HepG2 (cell line): Measurements from ENCODE around the gene PEX14. TPM values are rescaled to one million over a fixed set of nuclear protein-coding genes. Genes with fewer than 3 reads are reported as not detected.

Experiments
- ARNT2 ChIP-seq: sonication (generic); formaldehyde crosslinking; IDR thresholded peaks from 2 replicates; pipeline ENCODE4 v1.8.0; 2022; ENCODE audit warnings: mild to moderate bottlenecking, low read depth, missing genetic modification reagents, moderate library complexity
- CENPX ChIP-seq: sonication (generic); formaldehyde crosslinking; IDR thresholded peaks from 2 replicates; pipeline ENCODE4 v1.9.0; 2021; ENCODE audit warnings: mild to moderate bottlenecking, missing genetic modification reagents, moderate library complexity
- CREM ChIP-seq, 2 experiments: sonication (generic) in 1 of 2; formaldehyde crosslinking in 1 of 2; IDR thresholded peaks; 2 replicates each; pipeline versions ENCODE4 v1.4.0 to v1.6.1; 2016 to 2020; ENCODE audit warnings: antibody characterized with exemption in 1 of 2, mild to moderate bottlenecking in 1 of 2, missing genetic modification reagents in 1 of 2
- ETV5 ChIP-seq: IDR thresholded peaks from 2 replicates; pipeline ENCODE4 v1.6.1; 2018; ENCODE audit warnings: missing biosample characterization, missing genetic modification reagents, inconsistent platforms, borderline replicate concordance
- FOXO1 ChIP-seq: sonication (generic); formaldehyde crosslinking; IDR thresholded peaks from 2 replicates; pipeline ENCODE4 v1.4.0; 2020; ENCODE audit warnings: missing genetic modification reagents
- ISX ChIP-seq: sonication (generic); formaldehyde crosslinking; conservative IDR thresholded peaks from 2 replicates; pipeline ENCODE4 v1.5.0; 2020; ENCODE audit warnings: missing genetic modification reagents
- KAT7 ChIP-seq: IDR thresholded peaks from 2 replicates; pipeline ENCODE4 v1.6.1; 2018; ENCODE audit warnings: borderline replicate concordance, missing compliant biosample characterization
- KDM1A ChIP-seq: IDR thresholded peaks from 2 replicates; pipeline ENCODE4 v1.6.1; 2016; ENCODE audit warnings: missing compliant biosample characterization
- MEF2D ChIP-seq: sonication (generic); formaldehyde crosslinking; IDR thresholded peaks from 2 replicates; pipeline ENCODE4 v1.5.1; 2020; ENCODE audit warnings: mild to moderate bottlenecking, missing genetic modification reagents
- NBN ChIP-seq: fragments of 450-650 bp; conservative IDR thresholded peaks from 2 replicates; pipeline ENCODE4 v1.6.1; 2017
- NCOA1 ChIP-seq: sonication (generic); formaldehyde crosslinking; IDR thresholded peaks from 2 replicates; pipeline ENCODE4 v1.9.0; 2021; ENCODE audit warnings: missing genetic modification reagents
- NPAS2 ChIP-seq: sonication (generic); formaldehyde crosslinking; IDR thresholded peaks from 2 replicates; pipeline ENCODE4 v1.8.0; 2022; ENCODE audit warnings: mild to moderate bottlenecking, missing genetic modification reagents, borderline replicate concordance
- ONECUT2 ChIP-seq: sonication (generic); formaldehyde crosslinking; IDR thresholded peaks from 2 replicates; pipeline ENCODE4 v1.4.0; 2020; ENCODE audit warnings: missing genetic modification reagents
- POLR2A ChIP-seq, 2 experiments: IDR thresholded peaks; 2 replicates each; pipeline ENCODE4 v1.6.1; 2011; ENCODE audit warnings: low read depth in 2 of 2, low read length in 2 of 2, mild to moderate bottlenecking in 1 of 2, moderate library complexity in 1 of 2; ENCODE audit not compliant: insufficient read depth in 1 of 2
- PPARG ChIP-seq: conservative IDR thresholded peaks from 2 replicates; pipeline ENCODE4 v1.6.1; 2016; ENCODE audit warnings: missing biosample characterization, missing genetic modification reagents
- RBFOX2 ChIP-seq: fragments of 200-400 bp; formaldehyde crosslinking; IDR thresholded peaks from 2 replicates; pipeline ENCODE4 v1.6.1; 2017; ENCODE audit warnings: low read depth, mild to moderate bottlenecking, low read length
- RCOR2 ChIP-seq: IDR thresholded peaks from 2 replicates; pipeline ENCODE4 v1.6.1; 2016; ENCODE audit warnings: missing biosample characterization, missing genetic modification reagents
- TCF12 ChIP-seq, 2 experiments: fragments of 450-650 bp in 1 of 2; sonication (generic) in 1 of 2; formaldehyde crosslinking in 1 of 2; IDR thresholded peaks; 2 replicates each; pipeline versions ENCODE4 v1.6.1 to v1.8.0; 2017 to 2022; ENCODE audit warnings: antibody characterized with exemption in 1 of 2, mild to moderate bottlenecking in 1 of 2, missing genetic modification reagents in 1 of 2, moderate library complexity in 1 of 2
- TSC22D2 ChIP-seq: sonication (generic); formaldehyde crosslinking; IDR thresholded peaks from 2 replicates; pipeline ENCODE4 v1.5.1; 2020; ENCODE audit warnings: missing genetic modification reagents, mild to moderate bottlenecking, borderline replicate concordance
- ZFP82 ChIP-seq: sonication (generic); formaldehyde crosslinking; IDR thresholded peaks from 2 replicates; pipeline ENCODE4 v1.5.1; 2020; ENCODE audit warnings: mild to moderate bottlenecking, missing genetic modification reagents, borderline replicate concordance
- ZMYM3 ChIP-seq: sonication (generic); formaldehyde crosslinking; IDR thresholded peaks from 2 replicates; pipeline ENCODE4 v1.5.1; 2020; ENCODE audit warnings: mild to moderate bottlenecking, missing genetic modification reagents
- ZNF160 ChIP-seq: sonication (generic); formaldehyde crosslinking; IDR thresholded peaks from 2 replicates; pipeline ENCODE4 v1.8.0; 2022; ENCODE audit warnings: mild to moderate bottlenecking, inconsistent platforms, missing genetic modification reagents
- ZNF317 ChIP-seq: sonication (generic); formaldehyde crosslinking; IDR thresholded peaks from 2 replicates; pipeline ENCODE4 v1.5.0; 2020; ENCODE audit warnings: mild to moderate bottlenecking, missing genetic modification reagents
- ZNF562 ChIP-seq: sonication (generic); formaldehyde crosslinking; IDR thresholded peaks from 2 replicates; pipeline ENCODE4 v1.8.0; 2022; ENCODE audit warnings: missing genetic modification reagents, borderline replicate concordance
- ZNF572 ChIP-seq: sonication (generic); formaldehyde crosslinking; IDR thresholded peaks from 2 replicates; pipeline ENCODE4 v1.5.1; 2020; ENCODE audit warnings: mild to moderate bottlenecking, missing genetic modification reagents
- ZNF619 ChIP-seq: sonication (generic); formaldehyde crosslinking; IDR thresholded peaks from 2 replicates; pipeline ENCODE4 v1.4.0; 2020; ENCODE audit warnings: mild to moderate bottlenecking, missing genetic modification reagents
- ZNF672 ChIP-seq: sonication (generic); formaldehyde crosslinking; IDR thresholded peaks from 2 replicates; pipeline ENCODE4 v1.8.1; 2022; ENCODE audit warnings: missing genetic modification reagents
- ZNF674 ChIP-seq: sonication (generic); formaldehyde crosslinking; IDR thresholded peaks from 2 replicates; pipeline ENCODE4 v1.5.0; 2020; ENCODE audit warnings: low read depth, mild to moderate bottlenecking, missing genetic modification reagents
- ZNF766 ChIP-seq: sonication (generic); formaldehyde crosslinking; IDR thresholded peaks from 2 replicates; pipeline ENCODE4 v1.5.0; 2020; ENCODE audit warnings: missing genetic modification reagents, borderline replicate concordance
- ZNF850 ChIP-seq: sonication (generic); formaldehyde crosslinking; conservative IDR thresholded peaks from 2 replicates; pipeline ENCODE4 v1.9.0; 2021; ENCODE audit warnings: mild to moderate bottlenecking, missing genetic modification reagents
- polyA plus RNA-seq, 8 experiments: library from polyadenylated mRNA; depleted of rRNA in 3 of 8; stranded (reverse) in 7 of 8; unstranded in 1 of 8; fragments of >200 nt; fragmentation: Illumina TruSeq in 4 of 8; extraction: Trizol in 4 of 8; gene quantifications; 2 replicates each; pipeline versions ENCODE4 v1.2.1 to v1.2.3, GENCODE V29; 2011 to 2016; ENCODE audit warnings: low read depth in 4 of 8, missing spikeins in 1 of 8, mixed read lengths in 1 of 8; ENCODE audit not compliant: insufficient read depth in 1 of 8
- total RNA-seq, 5 experiments: library from RNA; depleted of rRNA; stranded (reverse); fragments of >200 nt; fragmentation: Illumina TruSeq; extraction: Trizol; gene quantifications; 2 replicates each; pipeline ENCODE4 v1.2.3, GENCODE V29; 2016; ENCODE audit warnings: low read depth in 1 of 5
- TF ChIP-seq, protein P1 (sequence below): sonication (generic); formaldehyde crosslinking; IDR thresholded peaks from 2 replicates; pipeline ENCODE4 v1.8.0; 2022; ENCODE audit warnings: missing genetic modification reagents, mild to moderate bottlenecking, inconsistent platforms, borderline replicate concordance
- TF ChIP-seq, protein P2 (sequence below): sonication (generic); formaldehyde crosslinking; IDR thresholded peaks from 2 replicates; pipeline ENCODE4 v1.5.0; 2020; ENCODE audit warnings: missing genetic modification reagents

The PEX14 gene
- total and polyA plus RNA-seq, 2 of the 13 experiments (the other 11 are each of a cell fraction or from before 2014, with no cell fraction given): 6.5 to 9.9 TPM

DNA sequence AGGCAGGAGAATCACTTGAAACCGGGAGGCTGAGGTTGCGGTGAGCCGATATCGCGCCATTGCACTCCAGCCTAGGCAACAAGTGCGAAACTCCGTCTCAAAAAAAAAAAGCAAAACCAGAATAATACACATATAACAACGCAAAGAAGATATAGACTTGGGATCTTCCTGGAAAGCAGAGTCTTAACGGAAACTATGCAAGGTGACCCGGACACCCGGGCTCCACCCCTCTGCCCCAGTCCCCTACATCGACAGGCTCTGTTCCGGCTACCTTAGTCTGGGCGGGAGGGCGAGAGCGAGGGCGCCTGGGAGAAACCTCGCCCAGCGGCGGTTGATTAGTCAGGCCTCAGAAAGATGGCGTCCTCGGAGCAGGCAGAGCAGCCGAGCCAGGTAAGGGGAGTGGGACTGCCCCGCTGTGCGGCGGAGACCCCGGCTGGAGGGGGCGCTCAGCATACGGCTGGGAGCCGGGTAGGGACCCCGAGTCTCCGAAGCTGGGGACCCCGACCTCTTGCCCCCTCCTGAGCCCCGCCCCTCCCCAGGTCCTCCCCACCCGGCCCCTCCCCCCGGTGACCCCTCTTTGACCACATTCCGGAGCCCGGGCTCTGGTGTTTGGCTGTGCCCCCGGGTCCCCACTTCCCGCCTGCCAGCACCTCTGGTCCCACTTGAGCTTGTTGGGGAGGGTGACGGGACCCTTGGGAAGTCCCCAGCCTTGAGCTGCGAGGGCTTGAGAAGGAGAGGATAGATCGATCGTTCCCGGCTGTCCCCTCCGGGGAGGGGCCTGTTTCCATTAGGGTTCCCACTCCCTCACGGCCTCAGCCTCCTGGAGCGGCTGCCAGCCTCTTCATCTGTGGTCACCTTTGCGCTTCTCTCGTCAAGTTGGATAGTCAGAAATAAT is at the start of gene PEX14 (continued):
- TF ChIP-seq FOXO1 (CRISPR knock-in tag) (peak; percentile 47; the same call in 1 of the 2 replicates), ZNF619 (no peak), ZNF160 (CRISPR knock-in tag) (no peak), NBN (no peak), TCF12 (IDR thresholded peaks at IDR 0.05) (no peak), TCF12 (CRISPR knock-in tag; IDR thresholded peaks at IDR 0.05) (0 out of 2 replicates have a peak, but pooled peaks have one; percentile 43), POLR2A (IDR thresholded peaks at IDR 0.05; ENCODE audit: insufficient read depth in 1 of 2, low read depth in 2 of 2, low read length in 2 of 2) (peak; percentile 71 to 75), CREM (IDR thresholded peaks at IDR 0.05) (peak; percentile 92), CREM (CRISPR knock-in tag; IDR thresholded peaks at IDR 0.05) (no peak), NCOA1 (CRISPR knock-in tag) (no peak), ZNF850 (CRISPR knock-in tag) (no peak), ZNF572 (CRISPR knock-in tag) (no peak), ISX (CRISPR knock-in tag) (0 out of 2 replicates have a peak, but pooled peaks have one; percentile 63), ZFP82 (CRISPR knock-in tag) (no peak), CENPX (CRISPR knock-in tag) (no peak), KDM1A (no peak), ZNF674 (CRISPR knock-in tag) (no peak), MEF2D (no peak), ZNF317 (no peak), TSC22D2 (CRISPR knock-in tag) (no peak), ZMYM3 (CRISPR knock-in tag) (peak; percentile 88), ONECUT2 (peak; percentile 76), ETV5 (CRISPR knock-in tag) (no peak), ZNF672 (CRISPR knock-in tag) (no peak), RBFOX2 (peak; percentile 85), KAT7 (CRISPR knock-in tag) (peak; percentile 42; the same call in 1 of the 2 replicates), ZNF562 (no peak), ARNT2 (CRISPR knock-in tag) (no peak), PPARG (CRISPR knock-in tag) (peak; percentile 56), NPAS2 (CRISPR knock-in tag) (no peak), RCOR2 (CRISPR knock-in tag) (no peak), ZNF766 (CRISPR knock-in tag) (peak; percentile 86; the same call in 1 of the 2 replicates)
- TF ChIP-seq, protein P1, sequence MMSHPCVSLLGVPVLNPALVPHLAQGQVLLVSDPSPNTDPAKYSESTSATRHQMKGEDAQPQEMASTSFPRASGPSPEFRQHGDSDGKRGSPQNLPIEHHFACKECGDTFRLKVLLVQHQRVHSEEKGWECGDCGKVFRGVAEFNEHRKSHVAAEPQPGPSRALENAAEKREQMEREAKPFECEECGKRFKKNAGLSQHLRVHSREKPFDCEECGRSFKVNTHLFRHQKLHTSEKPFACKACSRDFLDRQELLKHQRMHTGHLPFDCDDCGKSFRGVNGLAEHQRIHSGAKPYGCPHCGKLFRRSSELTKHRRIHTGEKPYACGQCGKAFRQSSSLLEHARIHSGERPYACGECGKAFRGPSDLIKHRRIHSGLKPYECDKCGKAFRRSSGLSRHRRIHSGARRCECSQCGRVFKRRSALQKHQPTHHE (CRISPR knock-in tag): no peak
- TF ChIP-seq, protein P2, sequence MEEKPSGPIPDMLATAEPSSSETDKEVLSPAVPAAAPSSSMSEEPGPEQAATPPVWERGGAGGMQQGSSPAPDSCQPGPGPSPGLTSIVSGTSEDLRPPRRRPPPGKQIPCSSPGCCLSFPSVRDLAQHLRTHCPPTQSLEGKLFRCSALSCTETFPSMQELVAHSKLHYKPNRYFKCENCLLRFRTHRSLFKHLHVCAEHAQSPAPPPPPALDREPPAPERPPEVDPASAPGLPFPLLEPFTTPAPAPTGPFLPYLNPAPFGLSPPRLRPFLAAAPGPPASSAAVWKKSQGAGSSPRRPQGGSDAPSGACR: no peak
